Erythroblast (primary cell): ENCODE results near the gene SLC44A1.

Source experiments
- GATA1 ChIP-seq: IDR thresholded peaks from 2 replicates; pipeline ENCODE4 v1.6.1; 2011; ENCODE audit warnings: low read depth, mild to moderate bottlenecking, control low read depth, low read length, moderate library complexity
- POLR2A ChIP-seq: IDR thresholded peaks from 2 replicates; pipeline ENCODE4 v1.6.1; 2011; ENCODE audit warnings: mild to moderate bottlenecking, low read length

DNA sequence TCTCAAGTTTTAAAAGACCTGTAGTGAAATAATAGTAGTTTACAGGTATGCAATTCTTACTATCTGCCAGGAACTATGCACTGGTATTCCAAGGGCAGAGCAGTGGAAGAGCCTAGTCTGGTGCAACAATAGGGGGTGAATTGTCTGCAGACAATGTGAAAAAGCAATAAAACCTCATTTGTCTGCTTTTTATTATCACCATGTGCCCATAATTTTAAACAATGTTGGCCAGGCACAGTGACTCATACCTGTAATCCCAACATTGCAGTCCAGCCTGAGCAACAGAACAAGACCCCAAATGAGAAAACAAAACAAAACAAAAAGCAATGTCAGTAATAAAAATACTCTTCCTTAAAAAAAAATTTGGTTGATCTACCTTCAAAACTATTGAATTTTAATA is 12.2 kb upstream of the SLC44A1 start:
- TF ChIP-seq POLR2A (no peak), GATA1 (no peak)
